Ishikawa (cell line): ENCODE results near the gene ITGB1.

Experiments used
- CEBPB ChIP-seq: IDR thresholded peaks from 2 replicates; pipeline ENCODE4 v1.6.1; 2012
- CREB1 ChIP-seq: IDR thresholded peaks from 2 replicates; pipeline ENCODE4 v1.6.1; 2012; ENCODE audit warnings: low read depth
- EGR1 ChIP-seq: IDR thresholded peaks from 2 replicates; pipeline ENCODE4 v1.6.1; 2012
- EP300 ChIP-seq: IDR thresholded peaks from 2 replicates; pipeline ENCODE4 v1.6.1; 2012; ENCODE audit warnings: borderline replicate concordance
- FOXM1 ChIP-seq: IDR thresholded peaks from 2 replicates; pipeline ENCODE4 v1.6.1; 2012; ENCODE audit warnings: low read depth, borderline replicate concordance
- MAX ChIP-seq: IDR thresholded peaks from 2 replicates; pipeline ENCODE4 v1.6.1; 2012
- NFIC ChIP-seq: IDR thresholded peaks from 2 replicates; pipeline ENCODE4 v1.6.1; 2012
- RAD21 ChIP-seq: IDR thresholded peaks from 2 replicates; pipeline ENCODE4 v1.6.1; 2012; ENCODE audit warnings: low read depth
- TAF1 ChIP-seq: IDR thresholded peaks from 2 replicates; pipeline ENCODE4 v1.6.1; 2012; ENCODE audit warnings: low read depth, mild to moderate bottlenecking
- TCF12 ChIP-seq: IDR thresholded peaks from 2 replicates; pipeline ENCODE4 v1.6.1; 2012; ENCODE audit warnings: low read depth
- TEAD4 ChIP-seq: IDR thresholded peaks from 2 replicates; pipeline ENCODE4 v1.6.1; 2012
- USF1 ChIP-seq: IDR thresholded peaks from 2 replicates; pipeline ENCODE4 v1.6.1; 2012
- YY1 ChIP-seq: IDR thresholded peaks from 2 replicates; pipeline ENCODE4 v1.6.1; 2012; ENCODE audit warnings: low read depth
- ZBTB7A ChIP-seq: IDR thresholded peaks from 2 replicates; pipeline ENCODE4 v1.6.1; 2012; ENCODE audit warnings: low read depth
- TF ChIP-seq, protein P1 (sequence below): IDR thresholded peaks from 2 replicates; pipeline ENCODE4 v1.6.1; 2012; ENCODE audit warnings: low read depth, mild to moderate bottlenecking

ITGB1 gene

DNA sequence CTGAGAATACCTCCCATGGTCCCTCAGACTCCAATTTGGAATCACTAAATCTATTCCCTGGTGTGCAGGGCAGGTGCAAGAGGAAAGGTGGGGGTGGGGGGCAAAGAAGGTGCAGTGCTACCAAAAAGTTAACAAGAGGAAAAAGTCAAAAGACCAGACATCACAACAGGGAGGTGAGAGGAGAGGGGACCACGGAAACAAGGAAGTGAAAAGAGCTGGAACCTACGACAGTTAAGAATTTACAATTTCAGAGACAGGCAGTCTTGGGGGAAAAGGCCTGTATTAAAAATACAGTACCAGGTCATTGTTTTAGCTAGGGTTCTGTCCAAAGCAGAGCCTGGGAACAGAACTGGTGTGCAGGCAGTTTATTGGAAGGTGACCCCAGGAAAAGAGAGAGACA, 14.6 kb downstream of the ITGB1 start:
- no peak for TF ChIP-seq EP300
- no peak for TF ChIP-seq CEBPB
- TF ChIP-seq NFIC, result no peak
- TF ChIP-seq TCF12, result no peak
- TF ChIP-seq ZBTB7A, result no peak
- no peak for TF ChIP-seq FOXM1
- TF ChIP-seq EGR1, result no peak
- TF ChIP-seq TEAD4, result no peak
- no peak for TF ChIP-seq RAD21
- no peak for TF ChIP-seq TAF1
- no peak for TF ChIP-seq CREB1
- TF ChIP-seq MAX, result no peak
- TF ChIP-seq, protein P1, sequence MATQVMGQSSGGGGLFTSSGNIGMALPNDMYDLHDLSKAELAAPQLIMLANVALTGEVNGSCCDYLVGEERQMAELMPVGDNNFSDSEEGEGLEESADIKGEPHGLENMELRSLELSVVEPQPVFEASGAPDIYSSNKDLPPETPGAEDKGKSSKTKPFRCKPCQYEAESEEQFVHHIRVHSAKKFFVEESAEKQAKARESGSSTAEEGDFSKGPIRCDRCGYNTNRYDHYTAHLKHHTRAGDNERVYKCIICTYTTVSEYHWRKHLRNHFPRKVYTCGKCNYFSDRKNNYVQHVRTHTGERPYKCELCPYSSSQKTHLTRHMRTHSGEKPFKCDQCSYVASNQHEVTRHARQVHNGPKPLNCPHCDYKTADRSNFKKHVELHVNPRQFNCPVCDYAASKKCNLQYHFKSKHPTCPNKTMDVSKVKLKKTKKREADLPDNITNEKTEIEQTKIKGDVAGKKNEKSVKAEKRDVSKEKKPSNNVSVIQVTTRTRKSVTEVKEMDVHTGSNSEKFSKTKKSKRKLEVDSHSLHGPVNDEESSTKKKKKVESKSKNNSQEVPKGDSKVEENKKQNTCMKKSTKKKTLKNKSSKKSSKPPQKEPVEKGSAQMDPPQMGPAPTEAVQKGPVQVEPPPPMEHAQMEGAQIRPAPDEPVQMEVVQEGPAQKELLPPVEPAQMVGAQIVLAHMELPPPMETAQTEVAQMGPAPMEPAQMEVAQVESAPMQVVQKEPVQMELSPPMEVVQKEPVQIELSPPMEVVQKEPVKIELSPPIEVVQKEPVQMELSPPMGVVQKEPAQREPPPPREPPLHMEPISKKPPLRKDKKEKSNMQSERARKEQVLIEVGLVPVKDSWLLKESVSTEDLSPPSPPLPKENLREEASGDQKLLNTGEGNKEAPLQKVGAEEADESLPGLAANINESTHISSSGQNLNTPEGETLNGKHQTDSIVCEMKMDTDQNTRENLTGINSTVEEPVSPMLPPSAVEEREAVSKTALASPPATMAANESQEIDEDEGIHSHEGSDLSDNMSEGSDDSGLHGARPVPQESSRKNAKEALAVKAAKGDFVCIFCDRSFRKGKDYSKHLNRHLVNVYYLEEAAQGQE, result no peak
- TF ChIP-seq USF1, result no peak
- no peak for TF ChIP-seq YY1

DNA sequence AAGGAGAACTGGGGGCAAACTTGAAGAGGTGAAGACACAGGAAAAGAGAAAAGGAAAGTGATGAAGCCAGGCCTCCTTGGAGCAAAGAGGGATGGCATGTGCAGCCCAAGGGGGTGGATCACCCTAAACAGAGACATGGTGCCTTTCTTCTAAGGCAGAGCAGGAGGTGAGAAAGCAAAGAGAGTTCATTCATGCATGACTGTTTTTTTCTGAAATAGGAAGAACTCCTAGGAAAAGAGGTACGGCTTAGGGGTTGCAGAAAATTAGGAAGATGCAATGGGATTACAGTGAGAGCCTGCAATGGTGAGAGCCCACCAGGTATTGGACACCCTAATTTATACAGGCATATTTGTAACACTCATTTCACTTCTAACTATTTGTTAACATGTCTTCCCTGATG, 15.9 kb downstream of the ITGB1 start:
- TF ChIP-seq RAD21, result no peak
- no peak for TF ChIP-seq TAF1

DNA sequence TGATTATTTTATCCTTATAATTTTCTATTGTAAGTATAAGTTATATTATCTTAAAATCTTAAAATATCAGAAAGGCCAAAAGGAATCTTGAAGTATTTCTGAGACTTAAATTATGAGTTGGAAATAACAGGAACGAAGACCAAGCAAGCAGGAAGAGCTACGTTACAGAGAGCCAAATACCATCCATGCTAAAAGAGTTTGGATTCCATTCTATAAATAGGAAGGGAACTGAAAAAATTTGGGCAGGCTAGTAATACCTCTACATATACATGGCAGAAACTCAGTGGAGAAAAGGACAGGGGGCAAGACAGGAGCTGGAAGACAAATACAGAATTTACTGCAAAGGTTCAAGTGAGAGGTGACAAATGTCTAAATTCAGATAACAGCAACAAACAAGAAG, 16.7 kb downstream of the ITGB1 start:
- TF ChIP-seq RAD21, result no peak
- TF ChIP-seq USF1, result no peak
- TF ChIP-seq NFIC, result no peak

GRCh38 chr10:32940321-32941301, 17.4 kb downstream of the ITGB1 start:
- no peak for TF ChIP-seq FOXM1
- TF ChIP-seq ZBTB7A, result no peak
- TF ChIP-seq CREB1, result no peak
- TF ChIP-seq TCF12, result no peak
- no peak for TF ChIP-seq EP300
- TF ChIP-seq TAF1, result no peak
- TF ChIP-seq NFIC, result no peak
- no peak for TF ChIP-seq RAD21
- TF ChIP-seq MAX, result no peak
- TF ChIP-seq TEAD4, result no peak
- TF ChIP-seq CEBPB, result no peak
- no peak for TF ChIP-seq EGR1
- TF ChIP-seq, protein P1, result no peak
- no peak for TF ChIP-seq USF1
- no peak for TF ChIP-seq YY1

- TF ChIP-seq USF1, result no peak
Measured at GRCh38 chr10:32939296-32940111, 18.5 kb downstream of the ITGB1 start.
